GM08714 (cell line): ENCODE results near the gene RAX2.

ENCODE experiments used
- H3K4me3 ChIP-seq: fragments of 200-500 bp; sonication (Bioruptor generic); 2 replicates; pipeline ENCODE4 v1.5.1; 2014; ENCODE audit warnings: mild to moderate bottlenecking, low read length, inconsistent platforms
- ZNF274 ChIP-seq: IDR thresholded peaks from 2 replicates; pipeline ENCODE4 v1.6.1; 2012; ENCODE audit warnings: mild to moderate bottlenecking, low read depth, low read length

Gene RAX2

GRCh38 chr19:3746371-3747056 lies 25.5 kb downstream of the RAX2 start:
- no peak overlapping the region for H3K4me3 ChIP-seq
- TF ChIP-seq ZNF274, result no peak

GRCh38 chr19:3745363-3746045 lies 26.5 kb downstream of the RAX2 start:
- TF ChIP-seq ZNF274, result no peak
- H3K4me3 ChIP-seq, result no peak overlapping the region

GRCh38 chr19:3743486-3743885 lies 28.5 kb downstream of the RAX2 start:
- no peak overlapping the region for H3K4me3 ChIP-seq
- no peak for TF ChIP-seq ZNF274

- no peak for TF ChIP-seq ZNF274
- no peak overlapping the region for H3K4me3 ChIP-seq
Measured at GRCh38 chr19:3740431-3740830, 31.6 kb downstream of the RAX2 start.

- no peak for TF ChIP-seq ZNF274
- no peak overlapping the region for H3K4me3 ChIP-seq
Measured at GRCh38 chr19:3738477-3739220, 33.4 kb downstream of the RAX2 start.

GRCh38 chr19:3737487-3738205 lies 34.4 kb downstream of the RAX2 start:
- no peak for TF ChIP-seq ZNF274
- H3K4me3 ChIP-seq, result no peak overlapping the region

GRCh38 chr19:3736106-3736724 lies 35.8 kb downstream of the RAX2 start:
- no peak for TF ChIP-seq ZNF274
- no peak overlapping the region for H3K4me3 ChIP-seq

GRCh38 chr19:3734310-3734600 lies 37.8 kb downstream of the RAX2 start:
- no peak for TF ChIP-seq ZNF274
- no peak overlapping the region for H3K4me3 ChIP-seq

- no peak overlapping the region for H3K4me3 ChIP-seq
- TF ChIP-seq ZNF274, result no peak
Measured at GRCh38 chr19:3733549-3734309, 38.3 kb downstream of the RAX2 start.

GRCh38 chr19:3732108-3732507 lies 39.9 kb downstream of the RAX2 start:
- H3K4me3 ChIP-seq, result no peak overlapping the region
- TF ChIP-seq ZNF274, result no peak

GRCh38 chr19:3730457-3730958 lies 41.5 kb downstream of the RAX2 start:
- no peak overlapping the region for H3K4me3 ChIP-seq
- TF ChIP-seq ZNF274, result no peak

- TF ChIP-seq ZNF274, result no peak
Measured at GRCh38 chr19:3725640-3726310, 46.3 kb downstream of the RAX2 start.

GRCh38 chr19:3725121-3725520 lies 46.9 kb downstream of the RAX2 start:
- no peak for TF ChIP-seq ZNF274
- no peak overlapping the region for H3K4me3 ChIP-seq

More at GRCh38 chr19:3725640-3726310, 46.3 kb downstream of the RAX2 start:
- no peak overlapping the region for H3K4me3 ChIP-seq
